Liver (tissue), 9 donors: ENCODE data around the gene USP47. TPM values are rescaled to one million over a fixed set of nuclear protein-coding genes. Genes with fewer than 3 reads are reported as not detected.

Source experiments
- DNase-seq: peaks from one replicate; pipeline ENCODE4 v3.0.0-alpha.2; 2017; ENCODE audit warnings: low spot score
- H3K27ac ChIP-seq, 2 donors: one replicate each; pipeline ENCODE4 v1.7.0; 2013; ENCODE audit warnings: inconsistent platforms in 2 of 2, low read length in 2 of 2, control low read depth in 1 of 2, low read depth in 1 of 2, mild to moderate bottlenecking in 1 of 2
- H3K27me3 ChIP-seq, 4 donors: one replicate each; pipeline versions ENCODE4 v1.6.1 to v1.7.0; 2013; ENCODE audit warnings: low read length in 3 of 4, inconsistent platforms in 1 of 4, mild to moderate bottlenecking in 1 of 4, moderate library complexity in 1 of 4; ENCODE audit not compliant: control insufficient read depth in 4 of 4, insufficient read depth in 4 of 4
- H3K36me3 ChIP-seq, 4 donors: one replicate each; pipeline versions ENCODE4 v1.6.1 to v1.7.0; 2013; ENCODE audit warnings: low read length in 3 of 4, mild to moderate bottlenecking in 3 of 4, low read depth in 1 of 4, moderate library complexity in 1 of 4; ENCODE audit not compliant: control insufficient read depth in 4 of 4, insufficient read depth in 3 of 4
- H3K4me1 ChIP-seq, 4 donors: one replicate each; pipeline versions ENCODE4 v1.6.1 to v1.7.0; 2013; ENCODE audit warnings: low read length in 3 of 4, mild to moderate bottlenecking in 3 of 4, moderate library complexity in 1 of 4; ENCODE audit not compliant: control insufficient read depth in 4 of 4, insufficient read depth in 4 of 4
- H3K4me3 ChIP-seq, 3 donors: one replicate each; pipeline versions ENCODE4 v1.6.1 to v1.7.0; 2013; ENCODE audit warnings: low read length in 3 of 3, control low read depth in 1 of 3, low read depth in 1 of 3, mild to moderate bottlenecking in 1 of 3
- H3K9ac ChIP-seq, 2 donors: one replicate each; pipeline ENCODE4 v1.7.0; 2013; ENCODE audit warnings: low read length in 2 of 2, mild to moderate bottlenecking in 2 of 2, moderate library complexity in 2 of 2, control low read depth in 1 of 2, low read depth in 1 of 2
- H3K9me3 ChIP-seq, 4 donors: one replicate each; pipeline versions ENCODE4 v1.6.1 to v1.7.0; 2013; ENCODE audit warnings: low read length in 3 of 4; ENCODE audit not compliant: control insufficient read depth in 4 of 4
- EGR1 ChIP-seq, 2 donors: IDR thresholded peaks; 2 replicates each; pipeline ENCODE4 v1.6.1; 2016 to 2018; ENCODE audit warnings: antibody characterized with exemption in 2 of 2, low read depth in 2 of 2
- FOXA1 ChIP-seq: IDR thresholded peaks from 2 replicates; pipeline ENCODE4 v1.6.1; 2016; ENCODE audit warnings: antibody characterized with exemption
- FOXA2 ChIP-seq: IDR thresholded peaks from 2 replicates; pipeline ENCODE4 v1.6.1; 2016; ENCODE audit warnings: antibody characterized with exemption
- GABPA ChIP-seq, 2 donors: IDR thresholded peaks in 1 of 2; conservative IDR thresholded peaks in 1 of 2; 2 replicates each; pipeline ENCODE4 v1.6.1; 2016; ENCODE audit warnings: antibody characterized with exemption in 2 of 2, mild to moderate bottlenecking in 1 of 2, moderate library complexity in 1 of 2
- HNF4A ChIP-seq, 2 donors: conservative IDR thresholded peaks; 2 replicates each; pipeline ENCODE4 v1.6.1; 2016; ENCODE audit warnings: antibody characterized with exemption in 2 of 2, mild to moderate bottlenecking in 2 of 2
- HNF4G ChIP-seq: IDR thresholded peaks from 2 replicates; pipeline ENCODE4 v1.6.1; 2016; ENCODE audit warnings: antibody characterized with exemption
- NR2F2 ChIP-seq: IDR thresholded peaks from 2 replicates; pipeline ENCODE4 v1.6.1; 2016; ENCODE audit warnings: antibody characterized with exemption
- RAD21 ChIP-seq, 2 donors: IDR thresholded peaks; 2 replicates each; pipeline ENCODE4 v1.6.1; 2016; ENCODE audit warnings: antibody characterized with exemption in 2 of 2, mild to moderate bottlenecking in 2 of 2
- RXRA ChIP-seq, 2 donors: IDR thresholded peaks; 2 replicates each; pipeline ENCODE4 v1.6.1; 2017 to 2018; ENCODE audit warnings: antibody characterized with exemption in 2 of 2, mild to moderate bottlenecking in 1 of 2
- SP1 ChIP-seq: IDR thresholded peaks from 2 replicates; pipeline ENCODE4 v1.6.1; 2018; ENCODE audit warnings: antibody characterized with exemption, mild to moderate bottlenecking
- TAF1 ChIP-seq: conservative IDR thresholded peaks from 2 replicates; pipeline ENCODE4 v1.6.1; 2016; ENCODE audit warnings: antibody characterized with exemption, mild to moderate bottlenecking
- YY1 ChIP-seq: IDR thresholded peaks from 2 replicates; pipeline ENCODE4 v1.6.1; 2016; ENCODE audit warnings: antibody characterized with exemption, mild to moderate bottlenecking
- WGBS: extraction: QIAGEN DNeasy Blood & Tissue Kit; methylation state at CpG from one replicate; pipeline ENCODE4 v1.1.7; 2013; 5-methylcytosine and 5-hydroxymethylcytosine counted together
- polyA plus RNA-seq, 2 donors: library from polyadenylated mRNA; stranded (reverse) in 1 of 2; unstranded in 1 of 2; fragments of 200-250 nt in 1 of 2; fragments of >200 nt in 1 of 2; fragmentation: Nextera tagmentation in 1 of 2; extraction: Ambion mirVana in 1 of 2; gene quantifications; one replicate each; pipeline versions ENCODE4 v1.2.1 to v1.2.3, GENCODE V29; 2013 to 2015
- total RNA-seq, 2 donors: library from RNA; depleted of rRNA; stranded (reverse); fragments of >200 nt; gene quantifications; one replicate each; pipeline ENCODE4 v1.2.3, GENCODE V29; 2014
- TF ChIP-seq, protein P1 (sequence below): IDR thresholded peaks from 2 replicates; pipeline ENCODE4 v1.6.1; 2016; ENCODE audit warnings: antibody characterized with exemption
- TF ChIP-seq, protein P2 (sequence below): IDR thresholded peaks from 2 replicates; pipeline ENCODE4 v1.6.1; 2016; ENCODE audit warnings: antibody characterized with exemption, mild to moderate bottlenecking
- TF ChIP-seq, protein P3 (sequence below): IDR thresholded peaks from 2 replicates; pipeline ENCODE4 v1.6.1; 2016; ENCODE audit warnings: antibody characterized with exemption
- TF ChIP-seq, protein P4 (sequence below): IDR thresholded peaks from 2 replicates; pipeline ENCODE4 v1.6.1; 2016; ENCODE audit warnings: antibody characterized with exemption
- donor health status: healthy.
- donor health status: healthy.
- donor health status: healthy.
- donor health status: healthy.
- donor health status: healthy.

USP47 gene
- total and polyA plus RNA-seq, 4 donors, result 14.9 to 55.1 (median 32.2) TPM

DNA sequence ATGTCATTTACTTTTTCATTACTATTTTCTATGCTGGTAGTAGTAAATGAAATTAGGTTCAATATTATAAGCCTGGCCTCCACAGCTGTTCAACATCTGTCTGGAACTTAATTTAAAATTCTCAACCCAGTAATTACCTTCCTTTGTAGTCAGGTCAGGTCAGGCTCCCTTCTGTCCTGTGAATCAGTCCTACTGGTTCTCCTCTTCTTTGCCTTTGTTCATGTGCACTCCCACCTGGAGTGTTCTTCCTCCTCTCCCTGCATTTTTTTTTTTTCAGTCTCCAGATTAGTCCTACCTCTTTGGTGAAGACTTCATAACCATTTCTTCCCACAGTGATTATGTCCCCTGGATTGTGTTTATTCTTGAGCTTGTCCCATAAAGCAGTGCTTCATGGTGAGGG lies 98.8 kb downstream of the USP47 start:
- DNase-seq, result no peak
- Histone ChIP-seq H3K4me3 (no peak overlapping the region), H3K27me3 (no peaks in the 10 kb centered on the region), H3K4me1 (peaks cover 0 to 18% (median 0%) of the 10 kb centered on the region in 4 donors), H3K9me3 (no peaks in the 10 kb centered on the region), H3K27ac (no peak overlapping the region), H3K9ac (no peak overlapping the region), H3K36me3 (peaks cover 0 to 24% (median 14%) of the 10 kb centered on the region in 4 donors)
- TF ChIP-seq YY1 (no peak), NR2F2 (no peak), FOXA1 (no peak), HNF4A (conservative IDR thresholded peaks at IDR 0.05) (no peak), TAF1 (no peak), FOXA2 (no peak)
- TF ChIP-seq, protein P1, sequence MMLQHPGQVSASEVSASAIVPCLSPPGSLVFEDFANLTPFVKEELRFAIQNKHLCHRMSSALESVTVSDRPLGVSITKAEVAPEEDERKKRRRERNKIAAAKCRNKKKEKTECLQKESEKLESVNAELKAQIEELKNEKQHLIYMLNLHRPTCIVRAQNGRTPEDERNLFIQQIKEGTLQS, result no peak
- TF ChIP-seq, protein P2, sequence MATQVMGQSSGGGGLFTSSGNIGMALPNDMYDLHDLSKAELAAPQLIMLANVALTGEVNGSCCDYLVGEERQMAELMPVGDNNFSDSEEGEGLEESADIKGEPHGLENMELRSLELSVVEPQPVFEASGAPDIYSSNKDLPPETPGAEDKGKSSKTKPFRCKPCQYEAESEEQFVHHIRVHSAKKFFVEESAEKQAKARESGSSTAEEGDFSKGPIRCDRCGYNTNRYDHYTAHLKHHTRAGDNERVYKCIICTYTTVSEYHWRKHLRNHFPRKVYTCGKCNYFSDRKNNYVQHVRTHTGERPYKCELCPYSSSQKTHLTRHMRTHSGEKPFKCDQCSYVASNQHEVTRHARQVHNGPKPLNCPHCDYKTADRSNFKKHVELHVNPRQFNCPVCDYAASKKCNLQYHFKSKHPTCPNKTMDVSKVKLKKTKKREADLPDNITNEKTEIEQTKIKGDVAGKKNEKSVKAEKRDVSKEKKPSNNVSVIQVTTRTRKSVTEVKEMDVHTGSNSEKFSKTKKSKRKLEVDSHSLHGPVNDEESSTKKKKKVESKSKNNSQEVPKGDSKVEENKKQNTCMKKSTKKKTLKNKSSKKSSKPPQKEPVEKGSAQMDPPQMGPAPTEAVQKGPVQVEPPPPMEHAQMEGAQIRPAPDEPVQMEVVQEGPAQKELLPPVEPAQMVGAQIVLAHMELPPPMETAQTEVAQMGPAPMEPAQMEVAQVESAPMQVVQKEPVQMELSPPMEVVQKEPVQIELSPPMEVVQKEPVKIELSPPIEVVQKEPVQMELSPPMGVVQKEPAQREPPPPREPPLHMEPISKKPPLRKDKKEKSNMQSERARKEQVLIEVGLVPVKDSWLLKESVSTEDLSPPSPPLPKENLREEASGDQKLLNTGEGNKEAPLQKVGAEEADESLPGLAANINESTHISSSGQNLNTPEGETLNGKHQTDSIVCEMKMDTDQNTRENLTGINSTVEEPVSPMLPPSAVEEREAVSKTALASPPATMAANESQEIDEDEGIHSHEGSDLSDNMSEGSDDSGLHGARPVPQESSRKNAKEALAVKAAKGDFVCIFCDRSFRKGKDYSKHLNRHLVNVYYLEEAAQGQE, result no peak
- TF ChIP-seq, protein P3, sequence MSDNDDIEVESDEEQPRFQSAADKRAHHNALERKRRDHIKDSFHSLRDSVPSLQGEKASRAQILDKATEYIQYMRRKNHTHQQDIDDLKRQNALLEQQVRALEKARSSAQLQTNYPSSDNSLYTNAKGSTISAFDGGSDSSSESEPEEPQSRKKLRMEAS, result no peak

DNA sequence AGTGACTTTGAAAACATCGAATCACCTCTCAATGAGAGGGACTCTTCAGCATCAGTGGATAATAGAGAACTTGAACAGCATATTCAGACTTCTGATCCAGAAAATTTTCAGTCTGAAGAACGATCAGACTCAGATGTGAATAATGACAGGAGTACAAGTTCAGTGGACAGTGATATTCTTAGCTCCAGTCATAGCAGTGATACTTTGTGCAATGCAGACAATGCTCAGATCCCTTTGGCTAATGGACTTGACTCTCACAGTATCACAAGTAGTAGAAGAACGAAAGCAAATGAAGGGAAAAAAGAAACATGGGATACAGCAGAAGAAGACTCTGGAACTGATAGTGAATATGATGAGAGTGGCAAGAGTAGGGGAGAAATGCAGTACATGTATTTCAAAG lies 100.9 kb downstream of the USP47 start:
- Histone ChIP-seq H3K9me3 (no peaks in the 10 kb centered on the region), H3K9ac (no peak overlapping the region), H3K4me3 (no peak overlapping the region), H3K27ac (no peak overlapping the region), H3K27me3 (no peaks in the 10 kb centered on the region), H3K4me1 (peaks cover 0 to 21% (median 4%) of the 10 kb centered on the region in 4 donors), H3K36me3 (peaks cover 0 to 18% (median 13%) of the 10 kb centered on the region in 4 donors)
- 93% methylated on average over 3 of the region's 3 CpGs for WGBS
- TF ChIP-seq YY1 (no peak), FOXA1 (no peak), HNF4G (no peak), SP1 (no peak), GABPA (IDR thresholded peaks at IDR 0.05 in 1 of 2, conservative IDR thresholded peaks at IDR 0.05 in 1 of 2) (no peak), EGR1 (IDR thresholded peaks at IDR 0.05; ENCODE audit: low read depth in 2 of 2) (no peak), NR2F2 (no peak), FOXA2 (no peak), RXRA (IDR thresholded peaks at IDR 0.05) (no peak)
- TF ChIP-seq, protein P3, result no peak
- TF ChIP-seq, protein P1, result no peak
- no peak for DNase-seq

DNA sequence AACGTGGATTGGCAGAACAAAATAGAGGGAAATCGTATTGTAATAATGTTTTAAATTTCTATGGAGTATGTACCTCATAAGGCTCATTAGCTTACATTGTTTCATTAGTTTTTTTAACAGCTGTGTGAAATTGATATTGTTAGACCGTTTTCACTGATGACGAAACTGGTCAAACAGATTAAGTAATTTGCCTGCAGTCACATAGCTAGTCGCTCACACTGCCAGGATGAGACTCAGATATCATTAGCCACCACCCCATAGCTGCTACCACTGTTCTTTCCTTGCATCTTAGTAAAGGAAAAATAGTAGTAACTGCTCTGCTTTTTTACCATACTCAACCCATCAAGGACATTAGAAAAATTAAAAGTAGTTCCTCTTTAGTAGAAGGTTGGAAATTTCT lies 102.7 kb downstream of the USP47 start:
- no peak overlapping the region for H3K4me3 ChIP-seq
- no peaks in the 10 kb centered on the region for H3K27me3 ChIP-seq
- no peak overlapping the region for H3K27ac ChIP-seq
- peaks cover 5 to 32% (median 13%) of the 10 kb centered on the region in 4 donors for H3K4me1 ChIP-seq
- 53% methylated on average over 5 of the region's 5 CpGs for WGBS
- H3K36me3 ChIP-seq, result peaks cover 0 to 14% (median 8%) of the 10 kb centered on the region in 4 donors
- no peaks in the 10 kb centered on the region for H3K9me3 ChIP-seq
- TF ChIP-seq, protein P3, result no peak
- TF ChIP-seq RAD21 (IDR thresholded peaks at IDR 0.05) (peak in 1 of 2 donors; percentile 15), RXRA (IDR thresholded peaks at IDR 0.05) (peak in 1 of 2 donors; percentile 7), HNF4A (conservative IDR thresholded peaks at IDR 0.05) (peak; percentile 15), GABPA (IDR thresholded peaks at IDR 0.05 in 1 of 2, conservative IDR thresholded peaks at IDR 0.05 in 1 of 2) (no peak), YY1 (peak; percentile 28)
- TF ChIP-seq, protein P1, result peak; percentile 55
- TF ChIP-seq, protein P4, sequence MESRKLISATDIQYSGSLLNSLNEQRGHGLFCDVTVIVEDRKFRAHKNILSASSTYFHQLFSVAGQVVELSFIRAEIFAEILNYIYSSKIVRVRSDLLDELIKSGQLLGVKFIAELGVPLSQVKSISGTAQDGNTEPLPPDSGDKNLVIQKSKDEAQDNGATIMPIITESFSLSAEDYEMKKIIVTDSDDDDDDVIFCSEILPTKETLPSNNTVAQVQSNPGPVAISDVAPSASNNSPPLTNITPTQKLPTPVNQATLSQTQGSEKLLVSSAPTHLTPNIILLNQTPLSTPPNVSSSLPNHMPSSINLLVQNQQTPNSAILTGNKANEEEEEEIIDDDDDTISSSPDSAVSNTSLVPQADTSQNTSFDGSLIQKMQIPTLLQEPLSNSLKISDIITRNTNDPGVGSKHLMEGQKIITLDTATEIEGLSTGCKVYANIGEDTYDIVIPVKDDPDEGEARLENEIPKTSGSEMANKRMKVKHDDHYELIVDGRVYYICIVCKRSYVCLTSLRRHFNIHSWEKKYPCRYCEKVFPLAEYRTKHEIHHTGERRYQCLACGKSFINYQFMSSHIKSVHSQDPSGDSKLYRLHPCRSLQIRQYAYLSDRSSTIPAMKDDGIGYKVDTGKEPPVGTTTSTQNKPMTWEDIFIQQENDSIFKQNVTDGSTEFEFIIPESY, result peak; percentile 22
- no peak overlapping the region for H3K9ac ChIP-seq
- DNase-seq, result no peak
